Spleen (tissue), 3 donors: ENCODE results near the gene FRK.

Source experiments
- POLR2A ChIP-seq, 3 donors: fragments of 450-650 bp; IDR thresholded peaks; one replicate each; pipeline ENCODE4 v1.5.1; 2017; ENCODE audit warnings: antibody characterized with exemption in 3 of 3, mild to moderate bottlenecking in 1 of 3
- POLR2AphosphoS5 ChIP-seq, 3 donors: sonication (generic); formaldehyde crosslinking; IDR thresholded peaks; one replicate each; pipeline ENCODE4 v1.5.1; 2017; ENCODE audit warnings: antibody characterized with exemption in 3 of 3

DNA sequence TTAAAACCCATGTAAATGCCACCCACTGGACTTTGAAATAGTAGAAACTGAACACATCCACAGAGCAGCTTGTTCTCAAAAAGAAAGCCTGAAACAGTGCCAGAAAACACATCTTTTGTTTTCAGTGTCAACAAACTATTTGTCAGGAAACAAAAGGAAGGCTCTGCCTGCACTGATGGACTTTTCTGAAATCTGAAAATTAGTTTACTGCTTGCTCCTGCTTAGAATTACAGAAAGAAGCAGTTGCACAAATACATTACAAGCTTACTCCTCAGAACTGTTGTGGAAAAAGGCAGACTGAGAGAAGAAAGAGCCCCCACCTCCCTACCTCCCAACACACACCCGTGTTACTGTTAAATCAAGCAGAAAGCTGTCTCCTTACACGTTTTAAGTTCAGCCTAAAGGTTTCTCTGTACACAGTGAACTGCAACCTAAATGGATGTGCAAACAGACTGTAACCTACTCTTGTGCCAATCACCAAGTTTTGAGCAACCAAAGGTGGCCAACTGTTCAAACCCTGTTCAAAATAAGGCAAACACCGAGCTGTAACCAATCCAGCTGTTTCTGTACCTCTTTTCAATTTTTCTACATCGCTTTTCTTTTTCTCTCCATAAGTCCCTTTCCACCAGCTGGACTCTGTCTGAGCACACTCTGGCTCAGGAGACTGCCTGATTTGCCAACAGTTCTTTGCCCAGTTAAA, 43.7 kb downstream of the FRK start:
- TF ChIP-seq POLR2AphosphoS5 (IDR thresholded peaks at IDR 0.05) (no peak), POLR2A (IDR thresholded peaks at IDR 0.05) (no peak)
